Sigmoid colon (tissue), 7 donors: ENCODE results near the gene USP34. TPM values are rescaled to one million over a fixed set of nuclear protein-coding genes. Genes with fewer than 3 reads are reported as not detected.

Experiments
- DNase-seq: peaks from one replicate; pipeline ENCODE4 v3.0.0-alpha.2; 2019
- H3K27ac ChIP-seq, 4 donors: fragments of 200-600 bp; sonication (generic); one replicate each; pipeline ENCODE4 v1.5.1; 2016 to 2019; ENCODE audit warnings: mild to moderate bottlenecking in 1 of 4
- H3K27me3 ChIP-seq, 3 donors: fragments of 200-600 bp; sonication (generic); one replicate each; pipeline ENCODE4 v1.5.1; 2019; ENCODE audit warnings: mild to moderate bottlenecking in 1 of 3
- H3K36me3 ChIP-seq, 4 donors: fragments of 200-600 bp; sonication (generic); one replicate each; pipeline ENCODE4 v1.5.1; 2016 to 2019
- H3K4me1 ChIP-seq, 4 donors: fragments of 200-600 bp; sonication (generic); one replicate each; pipeline ENCODE4 v1.5.1; 2017 to 2019
- H3K4me3 ChIP-seq, 4 donors: fragments of 200-600 bp; sonication (generic); one replicate each; pipeline ENCODE4 v1.5.1; 2017 to 2019; ENCODE audit warnings: mild to moderate bottlenecking in 2 of 4, moderate library complexity in 1 of 4
- H3K9me3 ChIP-seq, 4 donors: fragments of 200-600 bp in 3 of 4; sonication (generic) in 3 of 4; one replicate each; pipeline versions ENCODE4 v1.5.1 to v1.6.1; 2013 to 2019
- CTCF ChIP-seq, 4 experiments: fragments of 450-650 bp in 3 of 4; fragments of 200-600 bp in 1 of 4; IDR thresholded peaks; one replicate each; pipeline ENCODE4 v1.5.1; 2016 to 2019; ENCODE audit warnings: antibody characterized with exemption in 4 of 4, mild to moderate bottlenecking in 3 of 4, moderate library complexity in 2 of 4
- EP300 ChIP-seq, 4 donors: sonication (generic); formaldehyde crosslinking; IDR thresholded peaks; one replicate each; pipeline ENCODE4 v1.6.1; 2017; ENCODE audit warnings: antibody characterized with exemption in 4 of 4
- POLR2A ChIP-seq, 2 donors: fragments of 450-650 bp; IDR thresholded peaks; one replicate each; pipeline ENCODE4 v1.6.1; 2016; ENCODE audit warnings: antibody characterized with exemption in 2 of 2, mild to moderate bottlenecking in 2 of 2, moderate library complexity in 2 of 2
- POLR2AphosphoS5 ChIP-seq, 4 donors: sonication (generic); formaldehyde crosslinking; IDR thresholded peaks; one replicate each; pipeline ENCODE4 v1.6.1; 2017; ENCODE audit warnings: antibody characterized with exemption in 4 of 4
- WGBS, 2 donors: extraction: QIAGEN DNeasy Blood & Tissue Kit; methylation state at CpG; one replicate each; pipeline ENCODE4 v1.1.7; 2013; 5-methylcytosine and 5-hydroxymethylcytosine counted together
- intact Hi-C: fragments of 100-400 bp; cut with DNase I; formaldehyde crosslinking; loops from one replicate; pipeline ENCODE4 v1.15.1; 2023
- polyA plus RNA-seq, 3 donors: library from polyadenylated mRNA; stranded (reverse); fragments of 200-250 nt; gene quantifications; one replicate each; pipeline ENCODE4 v1.2.3, GENCODE V29; 2013
- total RNA-seq, 4 donors: library from RNA; depleted of rRNA; stranded (reverse); fragments of >200 nt; gene quantifications; one replicate each; pipeline ENCODE4 v1.1.0, GENCODE V29; 2016
- donor health status: healthy with polysubstance abuse.
- donor health status: Bipolar disorder and iron deficiency.
- donor health status: healthy.

Gene USP34
- total and polyA plus RNA-seq, 7 donors, result 23.6 to 158 (median 135) TPM

GRCh38 chr2:61162721-61163120 lies 308.2 kb downstream of the USP34 start:
- Histone ChIP-seq H3K36me3 (peaks cover 0 to 53% (median 16%) of the 10 kb centered on the region in 4 donors), H3K4me1 (no peaks in the 10 kb centered on the region), H3K4me3 (no peak overlapping the region), H3K27ac (no peak overlapping the region), H3K9me3 (no peaks in the 10 kb centered on the region), H3K27me3 (no peaks in the 10 kb centered on the region)
- WGBS, 2 donors, result 73 to 83% methylated on average over 5 of the region's 5 CpGs
- no peak for DNase-seq
- no peak for TF ChIP-seq EP300 (IDR thresholded peaks at IDR 0.05)
- TF ChIP-seq CTCF (IDR thresholded peaks at IDR 0.05), result no peak
- no peak for TF ChIP-seq POLR2AphosphoS5 (IDR thresholded peaks at IDR 0.05)
- no peak for TF ChIP-seq POLR2A (IDR thresholded peaks at IDR 0.05)
- intact Hi-C loops, result no loop called here

GRCh38 chr2:61161888-61162287 lies 309.0 kb downstream of the USP34 start, which contains the start of gene C2orf74:
Gene C2orf74, plus strand, starts transcription at chr2:61162188. Its CDS starts 327 bp downstream, at chr2:61162515.
- intact Hi-C loops, result no loop called here
- DNase-seq, result no peak
- WGBS, 2 donors, result 89 to 94% methylated on average over 5 of the region's 5 CpGs
- H3K27me3 ChIP-seq, result no peaks in the 10 kb centered on the region
- no peak within 1 kb of the TSS for H3K4me3 ChIP-seq
- H3K27ac ChIP-seq, result no peak within 1 kb of the TSS
- H3K9me3 ChIP-seq, result no peaks in the 10 kb centered on the region
- H3K4me1 ChIP-seq, result no peaks in the 10 kb centered on the region
- TF ChIP-seq POLR2A (IDR thresholded peaks at IDR 0.05) (no peak), POLR2AphosphoS5 (IDR thresholded peaks at IDR 0.05) (no peak), EP300 (IDR thresholded peaks at IDR 0.05) (no peak), CTCF (IDR thresholded peaks at IDR 0.05) (no peak)
- H3K36me3 ChIP-seq, result peaks cover 0 to 52% (median 16%) of the 10 kb centered on the region in 4 donors

- no peak overlapping the region for H3K4me3 ChIP-seq
- H3K27me3 ChIP-seq, result no peaks in the 10 kb centered on the region
- TF ChIP-seq EP300 (IDR thresholded peaks at IDR 0.05), result no peak
- no peak for TF ChIP-seq POLR2AphosphoS5 (IDR thresholded peaks at IDR 0.05)
- TF ChIP-seq POLR2A (IDR thresholded peaks at IDR 0.05), result no peak
- TF ChIP-seq CTCF (IDR thresholded peaks at IDR 0.05), result no peak
- intact Hi-C loops, result no loop called here
- 81 to 86% methylated on average over 3 of the region's 3 CpGs for WGBS, 2 donors
- H3K9me3 ChIP-seq, result no peaks in the 10 kb centered on the region
- H3K4me1 ChIP-seq, result no peaks in the 10 kb centered on the region
- no peak for DNase-seq
- H3K27ac ChIP-seq, result no peak overlapping the region
- peaks cover 0 to 18% (median 1%) of the 10 kb centered on the region in 4 donors for H3K36me3 ChIP-seq
Measured at GRCh38 chr2:61158356-61158955, 312.4 kb downstream of the USP34 start.

- no peaks in the 10 kb centered on the region for H3K9me3 ChIP-seq
- TF ChIP-seq EP300 (IDR thresholded peaks at IDR 0.05) (no peak), POLR2AphosphoS5 (IDR thresholded peaks at IDR 0.05) (no peak), POLR2A (IDR thresholded peaks at IDR 0.05) (no peak), CTCF (IDR thresholded peaks at IDR 0.05) (no peak)
- WGBS, 2 donors, result 95 to 96% methylated on average over 5 of the region's 5 CpGs
- no peak overlapping the region for H3K4me3 ChIP-seq
- intact Hi-C loops, result no loop called here
- no peak for DNase-seq
- no peaks in the 10 kb centered on the region for H3K4me1 ChIP-seq
- no peak overlapping the region for H3K27ac ChIP-seq
- H3K36me3 ChIP-seq, result peaks cover 0 to 9% (median 0%) of the 10 kb centered on the region in 4 donors
- no peaks in the 10 kb centered on the region for H3K27me3 ChIP-seq
Measured at GRCh38 chr2:61157371-61158003, 313.4 kb downstream of the USP34 start.
